Caco-2 (cell line): ENCODE results near the gene MEGF11. TPM values are rescaled to one million over a fixed set of nuclear protein-coding genes. Genes with fewer than 3 reads are reported as not detected.

ENCODE experiments used
- BruUV-seq: library from RNA; stranded (reverse); fragments of 400-500 nt; replicated peaks from 2 replicates; lab custom pipeline; 2021; lab: Mats Ljungman, UMichigan
- CTCF ChIA-PET: fragments of 300-600 bp; sonication (Branson Sonifier 250); formaldehyde crosslinking; loops from one replicate; lab custom pipeline; 2022; ENCODE audit warnings: antibody characterized with exemption; lab: Charles Lee
- POLR2A ChIA-PET: fragments of 300-600 bp; sonication (Branson Sonifier 250); formaldehyde crosslinking; loops from one replicate; lab custom pipeline; 2022; ENCODE audit warnings: antibody characterized with exemption; lab: Charles Lee
- DNase-seq, 2 experiments: peaks; one replicate each; pipeline versions ENCODE4 v3.0.0 to v3.0.0-alpha.2; 2020 to 2022
- H3K27me3 ChIP-seq: replicated peaks from 2 replicates; pipeline ENCODE4 v1.6.0; 2011; ENCODE audit warnings: low read length; ENCODE audit not compliant: control insufficient read depth, insufficient read depth
- H3K36me3 ChIP-seq: 2 replicates; pipeline ENCODE4 v1.5.1; 2011; ENCODE audit warnings: low read length; ENCODE audit not compliant: control insufficient read depth, insufficient read depth
- H3K4me1 ChIP-seq: fragments of 250-450 bp; sonication (Bioruptor Pico); 2 replicates; pipeline ENCODE4 v1.5.1; 2020; ENCODE audit warnings: mild to moderate bottlenecking
- H3K4me3 ChIP-seq: 2 replicates; pipeline ENCODE4 v1.5.1; 2011; ENCODE audit warnings: low read depth, mild to moderate bottlenecking, control low read depth, low read length
- H3K9me3 ChIP-seq: fragments of 250-450 bp; sonication (Bioruptor Pico); 2 replicates; pipeline ENCODE4 v1.5.1; 2020; ENCODE audit warnings: mild to moderate bottlenecking, moderate library complexity
- H3K27ac Mint-ChIP-seq: one replicate; pipeline ENCODE4 v1.8.0; 2022; ENCODE audit warnings: mixed read lengths; ENCODE audit not compliant: unreplicated experiment
- H3K27me3 Mint-ChIP-seq: one replicate; pipeline ENCODE4 v1.8.0; 2022; ENCODE audit warnings: mixed read lengths; ENCODE audit not compliant: insufficient read depth, unreplicated experiment
- H3K36me3 Mint-ChIP-seq: one replicate; pipeline ENCODE4 v1.8.0; 2022; ENCODE audit warnings: mild to moderate bottlenecking, mixed read lengths; ENCODE audit not compliant: insufficient read depth, unreplicated experiment
- H3K4me1 Mint-ChIP-seq: one replicate; pipeline ENCODE4 v1.8.0; 2022; ENCODE audit warnings: low read depth, mixed read lengths; ENCODE audit not compliant: unreplicated experiment
- H3K4me3 Mint-ChIP-seq: one replicate; pipeline ENCODE4 v1.8.0; 2022; ENCODE audit warnings: mild to moderate bottlenecking, moderate library complexity, mixed read lengths; ENCODE audit not compliant: unreplicated experiment
- H3K9me3 Mint-ChIP-seq: one replicate; pipeline ENCODE4 v1.8.0; 2022; ENCODE audit warnings: mixed read lengths; ENCODE audit not compliant: unreplicated experiment
- CTCF ChIP-seq, 2 experiments: fragments of 200-600 bp in 1 of 2; IDR thresholded peaks; 1 replicate in 1 of 2; 2 replicates in 1 of 2; pipeline versions ENCODE4 v1.5.1 to v1.8.0; 2011 to 2022; ENCODE audit warnings: antibody characterized with exemption in 1 of 2, control low read depth in 1 of 2, inconsistent platforms in 1 of 2, low read depth in 1 of 2, low read length in 1 of 2, mild to moderate bottlenecking in 1 of 2, moderate library complexity in 1 of 2; ENCODE audit not compliant: insufficient read depth in 1 of 2, severe bottlenecking in 1 of 2, unreplicated experiment in 1 of 2
- intact Hi-C: fragments of 100-400 bp; cut with micrococcal nuclease; formaldehyde crosslinking; loops from one replicate; pipeline ENCODE4 v1.10.0; 2022; ENCODE audit not compliant: unreplicated experiment
- total RNA-seq: library from RNA; stranded (reverse); gene quantifications from 2 replicates; pipeline ENCODE4 v1.2.3, GENCODE V29; 2022

MEGF11 gene
- total RNA-seq, 1 experiment from 2014 or later, result 0.66 TPM

GRCh38 chr15:65908876-65909275, 344.7 kb downstream of the MEGF11 start:
- Histone ChIP-seq H3K27me3 (no peaks in the 10 kb centered on the region), H3K9me3 (no peaks in the 10 kb centered on the region), H3K36me3 (peaks cover 3% of the 10 kb centered on the region), H3K4me3 (no peak overlapping the region), H3K4me1 (peaks cover 47% of the 10 kb centered on the region)
- intact Hi-C loops, result no loop called here
- ChIA-PET CTCF (no interaction called here), POLR2A (no interaction called here)
- H3K27me3 Mint-ChIP-seq, result no peaks in the 10 kb centered on the region
- H3K27ac Mint-ChIP-seq, result peak overlapping the region; percentile 69
- H3K36me3 Mint-ChIP-seq, result peaks cover 28% of the 10 kb centered on the region
- no peak overlapping the region for H3K4me3 Mint-ChIP-seq
- no TSS peak for BruUV-seq
- peaks cover 19% of the 10 kb centered on the region for H3K4me1 Mint-ChIP-seq
- no peaks in the 10 kb centered on the region for H3K9me3 Mint-ChIP-seq
- no peak for TF ChIP-seq CTCF (IDR thresholded peaks at IDR 0.05; ENCODE audit: insufficient read depth in 1 of 2, low read depth in 1 of 2, low read length in 1 of 2, severe bottlenecking in 1 of 2, unreplicated experiment in 1 of 2)
- DNase-seq, result no peak

- Histone ChIP-seq H3K4me1 (peaks cover 59% of the 10 kb centered on the region), H3K9me3 (no peaks in the 10 kb centered on the region), H3K27me3 (no peaks in the 10 kb centered on the region), H3K36me3 (peaks cover 3% of the 10 kb centered on the region), H3K4me3 (no peak overlapping the region)
- POLR2A ChIA-PET, result no interaction called here
- peaks cover 31% of the 10 kb centered on the region for H3K4me1 Mint-ChIP-seq
- BruUV-seq, result no TSS peak
- CTCF ChIA-PET, result no interaction called here
- H3K9me3 Mint-ChIP-seq, result no peaks in the 10 kb centered on the region
- peaks cover 35% of the 10 kb centered on the region for H3K36me3 Mint-ChIP-seq
- H3K27ac Mint-ChIP-seq, result no peak overlapping the region
- no peak for DNase-seq
- intact Hi-C loops, result no loop called here
- H3K27me3 Mint-ChIP-seq, result no peaks in the 10 kb centered on the region
- no peak overlapping the region for H3K4me3 Mint-ChIP-seq
- no peak for TF ChIP-seq CTCF (IDR thresholded peaks at IDR 0.05; ENCODE audit: insufficient read depth in 1 of 2, low read depth in 1 of 2, low read length in 1 of 2, severe bottlenecking in 1 of 2, unreplicated experiment in 1 of 2)
Observed at GRCh38 chr15:65907661-65908060, 345.9 kb downstream of the MEGF11 start.

GRCh38 chr15:65906396-65906795, 347.2 kb downstream of the MEGF11 start:
- Histone ChIP-seq H3K4me1 (peaks cover 72% of the 10 kb centered on the region), H3K36me3 (peaks cover 3% of the 10 kb centered on the region), H3K9me3 (no peaks in the 10 kb centered on the region), H3K27me3 (no peaks in the 10 kb centered on the region), H3K4me3 (no peak overlapping the region)
- intact Hi-C loops, result loop anchor here (1.0 kb wide), 1 partner anchor 36 kb away; no protein-coding TSS in a partner anchor
- peak; percentile 70 to 77 for DNase-seq
- peaks cover 44% of the 10 kb centered on the region for H3K36me3 Mint-ChIP-seq
- peak overlapping the region; percentile 95 for H3K27ac Mint-ChIP-seq
- POLR2A ChIA-PET, result interaction anchor here (0.8 kb wide), 1 partner anchor 38 kb away, joined by 3 read pairs; no protein-coding TSS in a partner anchor
- no peaks in the 10 kb centered on the region for H3K27me3 Mint-ChIP-seq
- peak overlapping the region; percentile 60 for H3K4me3 Mint-ChIP-seq
- H3K9me3 Mint-ChIP-seq, result no peaks in the 10 kb centered on the region
- no TSS peak for BruUV-seq
- H3K4me1 Mint-ChIP-seq, result peaks cover 43% of the 10 kb centered on the region
- TF ChIP-seq CTCF (IDR thresholded peaks at IDR 0.05; ENCODE audit: insufficient read depth in 1 of 2, low read depth in 1 of 2, low read length in 1 of 2, severe bottlenecking in 1 of 2, unreplicated experiment in 1 of 2), result no peak
- CTCF ChIA-PET, result interaction anchor here (0.6 to 0.9 kb wide), 2 partner anchors 35 to 37 kb away, joined by 3 read pairs; partner anchors contain the start of gene RAB11A
